Measurements from ENCODE around the gene IQGAP1. TPM values are rescaled to one million over a fixed set of nuclear protein-coding genes. Genes with fewer than 3 reads are reported as not detected.
A peak's percentile ranks its signal among the peaks of the same experiment; 100 is the strongest.

IQGAP1 gene
- total and polyA plus RNA-seq, 2 of the 13 experiments (the other 11 are each of a cell fraction or from before 2014, with no cell fraction given), result 29.5 to 37.9 TPM

DNA sequence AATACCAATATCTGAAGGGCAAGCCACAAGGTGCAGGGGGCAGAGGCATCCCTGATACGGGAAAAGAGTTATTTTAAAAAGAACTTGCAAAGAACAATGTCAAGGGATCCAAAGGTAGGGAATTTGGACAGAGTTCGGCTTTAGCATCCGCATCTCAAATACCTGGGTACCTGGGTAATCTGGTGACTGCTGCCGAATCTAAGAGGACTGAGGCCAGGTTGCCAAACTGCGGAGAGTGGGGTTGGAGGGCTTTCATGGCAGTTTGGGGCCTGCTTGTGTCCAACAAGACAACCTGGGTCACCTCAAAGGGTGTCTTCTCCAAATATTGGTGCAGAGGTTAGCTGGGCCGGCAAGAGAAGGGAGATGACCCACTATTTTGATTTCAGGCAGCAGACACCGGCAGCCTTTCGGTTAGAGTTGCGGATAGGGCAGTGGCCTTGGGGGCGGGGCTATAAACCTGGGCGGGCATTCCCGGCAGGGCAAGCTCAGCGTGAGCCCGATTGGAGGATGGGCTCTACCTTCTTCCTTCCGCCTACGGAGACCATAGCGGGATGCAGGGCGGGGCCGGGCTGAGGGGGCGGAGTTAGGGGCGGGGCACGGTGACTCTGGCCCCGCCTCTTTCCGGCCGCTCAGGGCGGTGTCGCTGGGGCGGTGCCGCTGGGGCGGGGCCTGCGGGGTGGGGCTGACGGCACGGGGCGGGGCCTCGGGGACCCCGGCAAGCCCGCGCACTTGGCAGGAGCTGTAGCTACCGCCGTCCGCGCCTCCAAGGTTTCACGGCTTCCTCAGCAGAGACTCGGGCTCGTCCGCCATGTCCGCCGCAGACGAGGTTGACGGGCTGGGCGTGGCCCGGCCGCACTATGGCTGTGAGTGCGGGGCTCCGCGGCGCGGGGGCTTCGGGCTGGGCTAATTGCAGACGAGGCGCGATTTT lies at the start of gene IQGAP1 (continued):
- TF ChIP-seq YEATS4 (CRISPR knock-in tag; IDR thresholded peaks at IDR 0.05; ENCODE audit: borderline replicate concordance), result peak; percentile 56; the same call in 1 of the 2 replicates
- no peak for TF ChIP-seq ZNF264 (CRISPR knock-in tag; IDR thresholded peaks at IDR 0.05)
- TF ChIP-seq, protein P1, sequence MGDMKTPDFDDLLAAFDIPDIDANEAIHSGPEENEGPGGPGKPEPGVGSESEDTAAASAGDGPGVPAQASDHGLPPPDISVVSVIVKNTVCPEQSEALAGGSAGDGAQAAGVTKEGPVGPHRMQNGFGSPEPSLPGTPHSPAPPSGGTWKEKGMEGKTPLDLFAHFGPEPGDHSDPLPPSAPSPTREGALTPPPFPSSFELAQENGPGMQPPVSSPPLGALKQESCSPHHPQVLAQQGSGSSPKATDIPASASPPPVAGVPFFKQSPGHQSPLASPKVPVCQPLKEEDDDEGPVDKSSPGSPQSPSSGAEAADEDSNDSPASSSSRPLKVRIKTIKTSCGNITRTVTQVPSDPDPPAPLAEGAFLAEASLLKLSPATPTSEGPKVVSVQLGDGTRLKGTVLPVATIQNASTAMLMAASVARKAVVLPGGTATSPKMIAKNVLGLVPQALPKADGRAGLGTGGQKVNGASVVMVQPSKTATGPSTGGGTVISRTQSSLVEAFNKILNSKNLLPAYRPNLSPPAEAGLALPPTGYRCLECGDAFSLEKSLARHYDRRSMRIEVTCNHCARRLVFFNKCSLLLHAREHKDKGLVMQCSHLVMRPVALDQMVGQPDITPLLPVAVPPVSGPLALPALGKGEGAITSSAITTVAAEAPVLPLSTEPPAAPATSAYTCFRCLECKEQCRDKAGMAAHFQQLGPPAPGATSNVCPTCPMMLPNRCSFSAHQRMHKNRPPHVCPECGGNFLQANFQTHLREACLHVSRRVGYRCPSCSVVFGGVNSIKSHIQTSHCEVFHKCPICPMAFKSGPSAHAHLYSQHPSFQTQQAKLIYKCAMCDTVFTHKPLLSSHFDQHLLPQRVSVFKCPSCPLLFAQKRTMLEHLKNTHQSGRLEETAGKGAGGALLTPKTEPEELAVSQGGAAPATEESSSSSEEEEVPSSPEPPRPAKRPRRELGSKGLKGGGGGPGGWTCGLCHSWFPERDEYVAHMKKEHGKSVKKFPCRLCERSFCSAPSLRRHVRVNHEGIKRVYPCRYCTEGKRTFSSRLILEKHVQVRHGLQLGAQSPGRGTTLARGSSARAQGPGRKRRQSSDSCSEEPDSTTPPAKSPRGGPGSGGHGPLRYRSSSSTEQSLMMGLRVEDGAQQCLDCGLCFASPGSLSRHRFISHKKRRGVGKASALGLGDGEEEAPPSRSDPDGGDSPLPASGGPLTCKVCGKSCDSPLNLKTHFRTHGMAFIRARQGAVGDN (CRISPR knock-in tag; IDR thresholded peaks at IDR 0.05), result peak; percentile 71
- no peak for TF ChIP-seq ARID2 (CRISPR knock-in tag; IDR thresholded peaks at IDR 0.05; ENCODE audit: borderline replicate concordance)
- no peak for TF ChIP-seq PTBP1 (IDR thresholded peaks at IDR 0.05; ENCODE audit: low read depth, low read length, poor library complexity, severe bottlenecking)
- TF ChIP-seq, protein P2, sequence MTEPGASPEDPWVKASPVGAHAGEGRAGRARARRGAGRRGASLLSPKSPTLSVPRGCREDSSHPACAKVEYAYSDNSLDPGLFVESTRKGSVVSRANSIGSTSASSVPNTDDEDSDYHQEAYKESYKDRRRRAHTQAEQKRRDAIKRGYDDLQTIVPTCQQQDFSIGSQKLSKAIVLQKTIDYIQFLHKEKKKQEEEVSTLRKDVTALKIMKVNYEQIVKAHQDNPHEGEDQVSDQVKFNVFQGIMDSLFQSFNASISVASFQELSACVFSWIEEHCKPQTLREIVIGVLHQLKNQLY (CRISPR knock-in tag; IDR thresholded peaks at IDR 0.05), result no peak
- TF ChIP-seq, protein P3, sequence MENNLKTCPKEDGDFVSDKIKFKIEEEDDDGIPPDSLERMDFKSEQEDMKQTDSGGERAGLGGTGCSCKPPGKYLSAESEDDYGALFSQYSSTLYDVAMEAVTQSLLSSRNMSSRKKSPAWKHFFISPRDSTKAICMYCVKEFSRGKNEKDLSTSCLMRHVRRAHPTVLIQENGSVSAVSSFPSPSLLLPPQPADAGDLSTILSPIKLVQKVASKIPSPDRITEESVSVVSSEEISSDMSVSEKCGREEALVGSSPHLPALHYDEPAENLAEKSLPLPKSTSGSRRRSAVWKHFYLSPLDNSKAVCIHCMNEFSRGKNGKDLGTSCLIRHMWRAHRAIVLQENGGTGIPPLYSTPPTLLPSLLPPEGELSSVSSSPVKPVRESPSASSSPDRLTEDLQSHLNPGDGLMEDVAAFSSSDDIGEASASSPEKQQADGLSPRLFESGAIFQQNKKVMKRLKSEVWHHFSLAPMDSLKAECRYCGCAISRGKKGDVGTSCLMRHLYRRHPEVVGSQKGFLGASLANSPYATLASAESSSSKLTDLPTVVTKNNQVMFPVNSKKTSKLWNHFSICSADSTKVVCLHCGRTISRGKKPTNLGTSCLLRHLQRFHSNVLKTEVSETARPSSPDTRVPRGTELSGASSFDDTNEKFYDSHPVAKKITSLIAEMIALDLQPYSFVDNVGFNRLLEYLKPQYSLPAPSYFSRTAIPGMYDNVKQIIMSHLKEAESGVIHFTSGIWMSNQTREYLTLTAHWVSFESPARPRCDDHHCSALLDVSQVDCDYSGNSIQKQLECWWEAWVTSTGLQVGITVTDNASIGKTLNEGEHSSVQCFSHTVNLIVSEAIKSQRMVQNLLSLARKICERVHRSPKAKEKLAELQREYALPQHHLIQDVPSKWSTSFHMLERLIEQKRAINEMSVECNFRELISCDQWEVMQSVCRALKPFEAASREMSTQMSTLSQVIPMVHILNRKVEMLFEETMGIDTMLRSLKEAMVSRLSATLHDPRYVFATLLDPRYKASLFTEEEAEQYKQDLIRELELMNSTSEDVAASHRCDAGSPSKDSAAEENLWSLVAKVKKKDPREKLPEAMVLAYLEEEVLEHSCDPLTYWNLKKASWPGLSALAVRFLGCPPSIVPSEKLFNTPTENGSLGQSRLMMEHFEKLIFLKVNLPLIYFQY (CRISPR knock-in tag; IDR thresholded peaks at IDR 0.05; ENCODE audit: borderline replicate concordance), result no peak
- TF ChIP-seq IKZF4 (CRISPR knock-in tag; IDR thresholded peaks at IDR 0.05; ENCODE audit: borderline replicate concordance, low read depth, not compliant biosample characterization), result no peak
- TF ChIP-seq KDM5B (CRISPR knock-in tag; IDR thresholded peaks at IDR 0.05; ENCODE audit: borderline replicate concordance), result peak; percentile 35; the same call in 1 of the 2 replicates
- TF ChIP-seq, protein P4, sequence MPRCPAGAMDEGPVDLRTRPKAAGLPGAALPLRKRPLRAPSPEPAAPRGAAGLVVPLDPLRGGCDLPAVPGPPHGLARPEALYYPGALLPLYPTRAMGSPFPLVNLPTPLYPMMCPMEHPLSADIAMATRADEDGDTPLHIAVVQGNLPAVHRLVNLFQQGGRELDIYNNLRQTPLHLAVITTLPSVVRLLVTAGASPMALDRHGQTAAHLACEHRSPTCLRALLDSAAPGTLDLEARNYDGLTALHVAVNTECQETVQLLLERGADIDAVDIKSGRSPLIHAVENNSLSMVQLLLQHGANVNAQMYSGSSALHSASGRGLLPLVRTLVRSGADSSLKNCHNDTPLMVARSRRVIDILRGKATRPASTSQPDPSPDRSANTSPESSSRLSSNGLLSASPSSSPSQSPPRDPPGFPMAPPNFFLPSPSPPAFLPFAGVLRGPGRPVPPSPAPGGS (CRISPR knock-in tag; IDR thresholded peaks at IDR 0.05), result no peak
- TF ChIP-seq CBFB (CRISPR knock-in tag; IDR thresholded peaks at IDR 0.05), result no peak
- TF ChIP-seq, protein P5, sequence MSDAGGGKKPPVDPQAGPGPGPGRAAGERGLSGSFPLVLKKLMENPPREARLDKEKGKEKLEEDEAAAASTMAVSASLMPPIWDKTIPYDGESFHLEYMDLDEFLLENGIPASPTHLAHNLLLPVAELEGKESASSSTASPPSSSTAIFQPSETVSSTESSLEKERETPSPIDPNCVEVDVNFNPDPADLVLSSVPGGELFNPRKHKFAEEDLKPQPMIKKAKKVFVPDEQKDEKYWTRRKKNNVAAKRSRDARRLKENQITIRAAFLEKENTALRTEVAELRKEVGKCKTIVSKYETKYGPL (CRISPR knock-in tag; IDR thresholded peaks at IDR 0.05), result no peak
- no peak; the same call in 1 of the 2 replicates for TF ChIP-seq TBX2 (CRISPR knock-in tag; IDR thresholded peaks at IDR 0.05; ENCODE audit: borderline replicate concordance)
- TF ChIP-seq SMARCC2 (IDR thresholded peaks at IDR 0.05), result no peak
- TF ChIP-seq KMT2B (CRISPR knock-in tag; IDR thresholded peaks at IDR 0.05), result peak; percentile 36; the same call in 1 of the 2 replicates

All from HepG2 (cell line).